ENCODE results near the gene EFL1.

EFL1 gene

GRCh38 chr15:82111918-82112317 is 150.6 kb downstream of the EFL1 start:
- H3K9me3 ChIP-seq (ENCODE audit: control insufficient read depth, low read depth, low read length), result no peaks in the 10 kb centered on the region
- H3K27me3 ChIP-seq (ENCODE audit: control insufficient read depth, insufficient read depth, low read length), result no peaks in the 10 kb centered on the region
- H3K9ac ChIP-seq (ENCODE audit: low read length), result no peak overlapping the region
- no peaks in the 10 kb centered on the region for H3K4me1 ChIP-seq (ENCODE audit: control insufficient read depth, low read depth, low read length)
- H3K36me3 ChIP-seq (ENCODE audit: control insufficient read depth, low read depth, low read length), result no peaks in the 10 kb centered on the region
- H3K27ac ChIP-seq (ENCODE audit: low read length), result no peak overlapping the region
- no peak overlapping the region for H3K4me3 ChIP-seq (ENCODE audit: low read length)

GRCh38 chr15:82110144-82110543 is 152.4 kb downstream of the EFL1 start:
- Histone ChIP-seq H3K9me3 (ENCODE audit: control insufficient read depth, low read depth, low read length) (no peaks in the 10 kb centered on the region), H3K4me1 (ENCODE audit: control insufficient read depth, low read depth, low read length) (no peaks in the 10 kb centered on the region), H3K9ac (ENCODE audit: low read length) (no peak overlapping the region), H3K27me3 (ENCODE audit: control insufficient read depth, insufficient read depth, low read length) (no peaks in the 10 kb centered on the region), H3K4me3 (ENCODE audit: low read length) (no peak overlapping the region), H3K27ac (ENCODE audit: low read length) (no peak overlapping the region), H3K36me3 (ENCODE audit: control insufficient read depth, low read depth, low read length) (no peaks in the 10 kb centered on the region)

GRCh38 chr15:82108489-82109078 is 153.9 kb downstream of the EFL1 start:
- Histone ChIP-seq H3K36me3 (ENCODE audit: control insufficient read depth, low read depth, low read length) (no peaks in the 10 kb centered on the region), H3K4me3 (ENCODE audit: low read length) (no peak overlapping the region), H3K9me3 (ENCODE audit: control insufficient read depth, low read depth, low read length) (no peaks in the 10 kb centered on the region), H3K9ac (ENCODE audit: low read length) (no peak overlapping the region), H3K4me1 (ENCODE audit: control insufficient read depth, low read depth, low read length) (no peaks in the 10 kb centered on the region), H3K27me3 (ENCODE audit: control insufficient read depth, insufficient read depth, low read length) (no peaks in the 10 kb centered on the region), H3K27ac (ENCODE audit: low read length) (no peak overlapping the region)

GRCh38 chr15:82106679-82107078 is 155.9 kb downstream of the EFL1 start:
- H3K27me3 ChIP-seq (ENCODE audit: control insufficient read depth, insufficient read depth, low read length), result no peaks in the 10 kb centered on the region
- H3K9ac ChIP-seq (ENCODE audit: low read length), result no peak overlapping the region
- H3K36me3 ChIP-seq (ENCODE audit: control insufficient read depth, low read depth, low read length), result no peaks in the 10 kb centered on the region
- no peaks in the 10 kb centered on the region for H3K9me3 ChIP-seq (ENCODE audit: control insufficient read depth, low read depth, low read length)
- no peaks in the 10 kb centered on the region for H3K4me1 ChIP-seq (ENCODE audit: control insufficient read depth, low read depth, low read length)
- H3K27ac ChIP-seq (ENCODE audit: low read length), result no peak overlapping the region
- H3K4me3 ChIP-seq (ENCODE audit: low read length), result no peak overlapping the region

- Histone ChIP-seq H3K36me3 (ENCODE audit: control insufficient read depth, low read depth, low read length) (no peaks in the 10 kb centered on the region), H3K4me1 (ENCODE audit: control insufficient read depth, low read depth, low read length) (no peaks in the 10 kb centered on the region), H3K27me3 (ENCODE audit: control insufficient read depth, insufficient read depth, low read length) (no peaks in the 10 kb centered on the region), H3K9me3 (ENCODE audit: control insufficient read depth, low read depth, low read length) (no peaks in the 10 kb centered on the region), H3K4me3 (ENCODE audit: low read length) (no peak overlapping the region), H3K9ac (ENCODE audit: low read length) (no peak overlapping the region), H3K27ac (ENCODE audit: low read length) (no peak overlapping the region)
These were observed 156.9 kb downstream of the EFL1 start for GRCh38 chr15:82105451-82106215.

- Histone ChIP-seq H3K4me3 (ENCODE audit: low read length) (no peak overlapping the region), H3K9ac (ENCODE audit: low read length) (no peak overlapping the region)
These were observed 159.1 kb downstream of the EFL1 start for GRCh38 chr15:82103468-82103867.

GRCh38 chr15:82100111-82100929 is 162.2 kb downstream of the EFL1 start:
- Histone ChIP-seq H3K4me3 (ENCODE audit: low read length) (no peak overlapping the region), H3K36me3 (ENCODE audit: control insufficient read depth, low read depth, low read length) (no peaks in the 10 kb centered on the region), H3K27me3 (ENCODE audit: control insufficient read depth, insufficient read depth, low read length) (no peaks in the 10 kb centered on the region), H3K9ac (ENCODE audit: low read length) (no peak overlapping the region), H3K27ac (ENCODE audit: low read length) (no peak overlapping the region), H3K4me1 (ENCODE audit: control insufficient read depth, low read depth, low read length) (peaks cover 7% of the 10 kb centered on the region), H3K9me3 (ENCODE audit: control insufficient read depth, low read depth, low read length) (no peaks in the 10 kb centered on the region)

More at GRCh38 chr15:82103468-82103867, 159.1 kb downstream of the EFL1 start:
- Histone ChIP-seq H3K27me3 (ENCODE audit: control insufficient read depth, insufficient read depth, low read length) (no peaks in the 10 kb centered on the region), H3K36me3 (ENCODE audit: control insufficient read depth, low read depth, low read length) (no peaks in the 10 kb centered on the region), H3K27ac (ENCODE audit: low read length) (no peak overlapping the region), H3K9me3 (ENCODE audit: control insufficient read depth, low read depth, low read length) (no peaks in the 10 kb centered on the region), H3K4me1 (ENCODE audit: control insufficient read depth, low read depth, low read length) (peaks cover 7% of the 10 kb centered on the region)

- Histone ChIP-seq H3K27me3 (ENCODE audit: control insufficient read depth, insufficient read depth, low read length) (no peaks in the 10 kb centered on the region), H3K27ac (ENCODE audit: low read length) (no peak overlapping the region), H3K36me3 (ENCODE audit: control insufficient read depth, low read depth, low read length) (no peaks in the 10 kb centered on the region), H3K9me3 (ENCODE audit: control insufficient read depth, low read depth, low read length) (no peaks in the 10 kb centered on the region), H3K4me3 (ENCODE audit: low read length) (no peak overlapping the region), H3K9ac (ENCODE audit: low read length) (no peak overlapping the region), H3K4me1 (ENCODE audit: control insufficient read depth, low read depth, low read length) (peaks cover 7% of the 10 kb centered on the region)
These were observed 163.9 kb downstream of the EFL1 start for GRCh38 chr15:82098674-82099073.

GRCh38 chr15:82095803-82096202 is 166.7 kb downstream of the EFL1 start:
- Histone ChIP-seq H3K9ac (ENCODE audit: low read length) (no peak overlapping the region), H3K4me1 (ENCODE audit: control insufficient read depth, low read depth, low read length) (peaks cover 7% of the 10 kb centered on the region), H3K27ac (ENCODE audit: low read length) (no peak overlapping the region), H3K4me3 (ENCODE audit: low read length) (no peak overlapping the region), H3K27me3 (ENCODE audit: control insufficient read depth, insufficient read depth, low read length) (no peaks in the 10 kb centered on the region), H3K36me3 (ENCODE audit: control insufficient read depth, low read depth, low read length) (no peaks in the 10 kb centered on the region), H3K9me3 (ENCODE audit: control insufficient read depth, low read depth, low read length) (no peaks in the 10 kb centered on the region)

GRCh38 chr15:82093774-82094211 is 168.7 kb downstream of the EFL1 start:
- Histone ChIP-seq H3K9ac (ENCODE audit: low read length) (no peak overlapping the region), H3K27me3 (ENCODE audit: control insufficient read depth, insufficient read depth, low read length) (no peaks in the 10 kb centered on the region), H3K4me1 (ENCODE audit: control insufficient read depth, low read depth, low read length) (no peaks in the 10 kb centered on the region), H3K36me3 (ENCODE audit: control insufficient read depth, low read depth, low read length) (no peaks in the 10 kb centered on the region), H3K4me3 (ENCODE audit: low read length) (no peak overlapping the region), H3K9me3 (ENCODE audit: control insufficient read depth, low read depth, low read length) (no peaks in the 10 kb centered on the region), H3K27ac (ENCODE audit: low read length) (no peak overlapping the region)

GRCh38 chr15:82093325-82093724 is 169.2 kb downstream of the EFL1 start:
- Histone ChIP-seq H3K4me3 (ENCODE audit: low read length) (no peak overlapping the region), H3K4me1 (ENCODE audit: control insufficient read depth, low read depth, low read length) (no peaks in the 10 kb centered on the region), H3K27me3 (ENCODE audit: control insufficient read depth, insufficient read depth, low read length) (no peaks in the 10 kb centered on the region), H3K9ac (ENCODE audit: low read length) (no peak overlapping the region), H3K27ac (ENCODE audit: low read length) (no peak overlapping the region), H3K9me3 (ENCODE audit: control insufficient read depth, low read depth, low read length) (no peaks in the 10 kb centered on the region), H3K36me3 (ENCODE audit: control insufficient read depth, low read depth, low read length) (no peaks in the 10 kb centered on the region)
